ENCODE results near the gene ZMYND10.
"Not testable (repeated sequence)": the region's sequence is repeated elsewhere in the genome, so short reads cannot be mapped to it uniquely, and the experiment has no call there.

The ZMYND10 gene

DNA sequence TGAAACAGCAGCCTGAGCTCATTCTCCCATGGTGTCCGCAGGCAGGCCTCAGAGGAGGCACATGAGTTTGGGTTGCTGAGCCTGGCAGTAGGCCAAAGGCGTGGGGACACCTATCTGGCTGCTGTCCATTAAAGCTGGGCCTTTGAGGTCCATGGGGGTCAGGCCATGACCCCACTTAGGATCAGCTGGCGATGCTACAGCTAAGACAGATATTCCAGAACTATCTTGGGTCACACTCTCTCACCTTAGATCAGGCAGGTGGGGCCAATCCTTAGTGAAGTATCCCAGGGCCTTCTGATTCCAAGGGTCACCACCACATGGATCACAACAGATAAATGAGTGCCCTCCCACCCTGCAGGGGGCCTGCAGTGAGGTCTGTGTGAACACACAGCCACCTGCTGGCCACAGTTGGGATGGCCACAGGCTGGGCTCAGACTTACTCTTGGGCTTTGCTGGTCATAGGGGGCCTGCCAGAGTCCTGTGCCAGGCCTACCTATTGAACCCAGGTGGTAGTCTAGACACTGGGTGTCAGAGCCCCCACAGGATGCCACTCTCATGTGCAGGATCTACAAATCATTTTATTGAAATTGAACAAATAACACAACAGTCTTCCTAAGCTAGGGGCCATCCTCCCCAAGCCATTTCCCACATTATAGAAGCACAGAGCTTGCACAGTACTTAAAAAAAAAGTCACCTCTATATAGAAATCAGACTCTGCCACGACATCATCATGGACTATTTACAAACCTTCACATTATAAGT lies 21.0 kb downstream of the ZMYND10 start:
- DNase-seq = peak; percentile 39

DNA sequence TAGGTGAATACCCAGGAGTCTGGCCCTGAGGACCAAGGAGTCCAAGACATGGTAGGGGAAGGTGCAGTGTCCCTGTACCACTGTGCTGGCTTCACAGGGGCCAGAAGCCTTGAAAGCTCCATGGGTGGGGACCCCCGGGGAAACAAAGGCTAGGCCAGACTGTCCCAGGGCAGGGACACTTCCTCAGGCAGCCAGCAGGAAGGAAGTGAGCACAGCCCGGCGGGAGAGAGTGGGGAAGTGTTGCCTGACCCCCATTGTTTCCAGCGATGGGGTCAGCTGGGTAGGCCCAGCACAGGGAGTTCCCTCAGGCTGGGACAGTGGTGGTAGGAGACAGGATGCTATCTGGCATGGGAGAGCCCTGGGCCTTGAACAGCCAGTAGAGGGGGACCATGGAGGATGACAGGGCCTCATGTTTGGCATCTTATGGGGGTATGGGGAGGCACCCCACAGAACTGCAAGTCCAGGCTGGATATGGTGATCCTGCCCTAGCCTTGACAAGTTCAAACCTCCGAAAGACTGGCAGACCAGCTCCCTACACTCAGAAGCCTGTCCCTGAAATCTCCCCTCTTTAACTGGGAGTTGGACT lies 21.8 kb downstream of the ZMYND10 start:
- DNase-seq = no peak

DNA sequence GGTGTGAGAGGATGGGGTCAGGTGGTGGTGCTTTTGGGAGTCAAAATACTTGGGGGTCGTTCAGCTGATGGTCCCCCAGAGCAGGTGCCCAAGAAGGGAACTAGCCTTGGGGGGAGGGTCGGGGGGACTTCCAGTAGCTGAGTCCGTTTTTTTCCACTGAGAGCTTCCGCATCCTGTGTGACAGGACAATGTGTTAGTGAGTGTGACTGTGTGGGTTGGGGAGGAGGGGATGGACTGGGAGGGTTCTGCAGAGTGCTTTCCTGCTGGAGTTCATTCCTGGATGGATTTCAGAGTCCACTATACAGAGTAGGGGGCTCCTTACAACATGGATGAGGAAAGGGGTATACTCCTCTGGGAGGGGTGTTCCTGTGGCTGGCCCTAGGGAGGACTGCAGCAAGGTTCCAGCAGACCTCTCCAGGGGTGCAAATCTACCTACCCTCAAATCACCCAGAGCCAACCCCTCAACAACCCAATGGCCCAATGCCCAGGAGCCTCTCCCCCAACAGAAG lies 22.4 kb downstream of the ZMYND10 start:
- no peak for DNase-seq

DNA sequence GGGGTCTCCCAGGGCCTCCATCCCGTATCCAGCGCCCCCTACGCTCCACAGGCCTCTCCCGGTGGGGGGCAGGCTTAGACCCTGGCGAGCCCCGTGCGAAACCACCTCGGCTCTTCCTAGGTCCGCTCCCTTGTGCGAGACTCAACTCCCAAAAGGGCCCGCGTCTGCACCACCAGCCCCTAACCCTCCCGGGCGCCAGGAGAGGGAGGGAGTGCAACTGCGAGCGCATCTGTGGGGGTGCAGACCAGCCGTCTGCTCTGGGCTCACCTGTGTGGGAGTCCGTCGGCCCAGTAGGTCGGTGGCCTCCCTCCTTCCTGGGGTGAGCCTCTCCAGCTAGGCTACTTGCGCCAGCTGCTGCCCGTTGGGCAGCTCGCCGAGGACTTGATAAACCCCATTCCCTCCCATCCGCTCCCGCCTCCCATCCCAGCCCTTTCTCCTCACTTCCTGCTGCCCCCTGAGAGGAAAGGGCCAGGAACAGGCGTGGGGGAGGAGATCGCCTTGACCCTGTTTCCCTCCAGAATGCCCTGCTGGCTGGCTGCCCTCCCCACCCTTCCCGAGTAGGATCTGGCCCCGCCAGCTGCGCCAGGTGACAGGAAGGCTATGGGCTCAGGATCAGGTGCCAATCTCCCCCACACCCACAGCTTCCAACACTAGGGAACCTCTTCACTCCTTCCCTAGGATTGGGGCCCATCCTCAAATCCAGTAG lies 23.0 kb downstream of the ZMYND10 start, which contains the start of gene HYAL2:
Gene HYAL2, minus strand, starts transcription at position 360 of the 706 bp plus-strand sequence. CDS start 2,256 bp downstream, outside the sequence.
- DNase-seq = no peak

DNA sequence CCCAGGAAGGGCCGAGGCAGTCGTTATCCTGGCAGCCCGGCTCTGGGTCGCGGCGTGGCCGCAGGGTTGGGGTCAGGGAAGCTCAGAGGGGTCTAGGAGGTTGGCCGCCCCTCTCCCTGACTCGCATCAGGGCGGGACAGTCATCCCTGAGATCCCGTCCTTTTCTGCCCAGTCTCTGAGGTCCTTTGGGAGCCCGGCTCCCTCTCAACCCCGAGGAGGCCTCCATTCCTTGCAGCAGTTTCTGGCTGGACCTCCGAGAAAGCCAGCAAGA lies 23.5 kb downstream of the ZMYND10 start:
- no peak for DNase-seq

DNA sequence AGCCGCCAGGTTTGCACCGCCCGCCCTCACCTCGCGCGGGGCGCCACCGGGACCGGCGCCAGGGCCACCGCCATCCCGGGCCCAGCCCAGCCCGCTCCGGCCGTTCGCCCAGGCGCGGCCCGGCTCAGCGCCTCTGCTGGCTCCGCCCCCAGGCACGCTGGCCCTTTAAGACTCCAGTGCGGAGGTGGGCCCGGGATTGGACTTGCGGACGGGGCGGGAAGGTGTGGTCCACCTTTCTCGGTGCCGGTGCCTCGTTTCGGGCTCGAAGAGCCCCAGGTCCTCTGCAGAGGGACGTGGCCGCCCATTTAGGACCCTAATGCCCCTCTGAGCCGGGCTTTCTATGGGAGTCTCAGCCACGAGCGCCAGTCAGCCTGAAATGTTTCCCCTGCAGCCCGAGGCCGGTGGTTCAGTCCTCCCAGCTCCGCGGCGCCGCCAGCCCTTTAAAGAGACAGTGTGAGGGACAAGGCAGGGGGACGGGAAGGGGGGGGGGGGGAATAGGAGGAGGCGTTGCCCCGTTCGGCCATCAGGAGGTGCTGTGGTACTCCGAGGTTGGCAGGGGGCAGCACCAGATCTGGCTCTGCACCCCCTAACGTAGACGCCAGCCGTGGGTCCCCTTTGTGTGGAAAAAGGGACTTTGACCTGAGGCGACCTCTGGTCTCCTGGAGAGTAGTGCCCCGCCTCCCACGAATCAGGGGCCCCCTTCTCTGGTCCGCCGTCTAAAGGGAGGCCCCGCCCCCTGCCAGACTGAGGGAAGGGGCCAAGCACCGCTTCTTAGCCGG lies 24.0 kb downstream of the ZMYND10 start:
- DNase-seq = peak; percentile 69

DNA sequence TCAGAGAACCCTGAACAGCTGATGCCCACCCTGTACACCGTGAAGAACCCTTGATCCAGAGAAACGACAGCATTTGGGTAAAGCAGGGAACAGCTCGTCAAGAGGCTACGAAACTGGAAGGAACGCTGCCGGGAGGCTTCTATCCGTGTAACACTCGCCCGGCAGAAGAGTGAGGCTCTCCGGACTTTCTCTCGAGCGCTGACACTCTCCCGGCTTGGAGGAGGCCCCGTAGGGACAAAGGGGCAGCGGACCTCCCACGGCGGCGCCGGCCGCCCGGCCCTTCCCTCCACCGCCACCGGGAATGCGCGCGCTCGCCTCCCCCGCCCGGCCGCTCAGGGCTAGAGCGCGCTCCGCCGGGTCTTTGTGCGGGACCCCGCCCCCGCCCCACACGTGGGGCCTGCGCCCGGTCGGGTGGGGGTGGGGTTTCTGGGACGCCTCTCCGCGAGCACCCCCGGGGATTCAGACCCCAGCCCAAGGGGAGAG lies 24.6 kb downstream of the ZMYND10 start:
- DNase-seq = peak; percentile 43

DNA sequence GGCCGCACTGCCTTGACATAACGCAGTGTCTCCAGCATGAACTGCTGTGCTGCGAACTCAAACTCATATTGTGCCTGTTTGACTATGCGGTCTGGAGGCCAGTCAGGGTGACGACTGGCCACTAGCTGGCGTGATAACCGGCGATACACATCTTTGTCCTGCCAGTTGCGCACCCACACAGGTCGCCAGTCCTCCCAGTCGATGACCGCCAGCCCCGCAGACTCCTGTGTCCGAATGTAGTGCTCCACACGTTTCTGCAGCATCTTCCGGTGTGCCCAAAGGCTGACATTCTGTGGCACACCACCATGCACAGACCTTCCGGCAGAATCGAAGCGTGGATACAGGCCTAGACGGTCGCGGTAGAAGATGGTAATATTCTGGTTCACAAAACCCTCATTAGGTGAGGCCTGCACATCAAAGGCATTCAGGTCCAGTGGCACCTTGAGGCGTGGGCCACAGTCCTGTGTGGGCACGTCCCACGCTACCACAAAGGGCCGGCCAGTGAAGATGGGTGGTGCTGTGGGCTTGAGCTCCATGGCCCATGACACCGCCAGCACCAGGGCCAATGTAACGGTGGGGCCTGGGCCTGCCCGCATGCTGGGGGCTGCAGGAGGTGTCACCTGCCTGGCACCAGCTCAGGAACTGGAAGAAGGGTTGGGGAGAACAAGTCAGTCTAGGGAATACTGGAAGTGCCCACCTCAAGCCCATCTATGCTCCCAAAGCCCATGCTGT lies 25.5 kb downstream of the ZMYND10 start:
- no peak for DNase-seq

DNA sequence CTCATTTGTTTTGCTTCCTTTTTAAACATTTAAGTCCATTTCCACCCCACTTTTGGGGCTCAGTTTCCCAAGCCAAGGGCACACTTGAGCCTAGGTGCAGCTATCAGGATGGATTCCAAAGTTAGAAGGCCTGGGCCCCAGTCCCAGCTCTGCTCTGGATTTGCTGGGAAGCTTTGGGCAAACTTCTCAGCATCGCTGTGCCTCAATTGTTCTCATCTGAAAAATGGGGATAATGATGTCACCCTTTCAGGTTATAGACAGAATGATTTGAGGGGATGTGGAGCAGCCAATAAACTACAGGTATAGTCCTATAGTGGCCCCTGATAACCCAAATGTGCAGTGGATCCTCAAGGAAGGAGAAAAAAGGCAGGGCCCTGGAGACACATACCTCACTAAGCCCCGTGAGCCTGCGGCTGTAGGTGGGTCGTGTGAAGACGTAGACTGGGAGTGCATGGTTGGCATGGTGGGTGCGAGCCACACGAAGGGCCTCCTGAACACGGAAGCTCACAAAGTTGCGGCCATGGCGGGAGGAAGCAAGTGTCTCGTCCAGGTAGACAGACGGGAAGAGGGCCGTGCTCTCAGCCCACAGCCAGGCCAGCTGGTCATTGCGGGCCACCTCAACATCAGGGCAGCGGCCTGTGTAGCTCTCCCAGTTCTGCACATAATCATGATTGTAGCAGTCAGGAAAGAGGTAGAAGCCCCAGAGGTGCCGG lies 26.2 kb downstream of the ZMYND10 start:
- no peak for DNase-seq

DNA sequence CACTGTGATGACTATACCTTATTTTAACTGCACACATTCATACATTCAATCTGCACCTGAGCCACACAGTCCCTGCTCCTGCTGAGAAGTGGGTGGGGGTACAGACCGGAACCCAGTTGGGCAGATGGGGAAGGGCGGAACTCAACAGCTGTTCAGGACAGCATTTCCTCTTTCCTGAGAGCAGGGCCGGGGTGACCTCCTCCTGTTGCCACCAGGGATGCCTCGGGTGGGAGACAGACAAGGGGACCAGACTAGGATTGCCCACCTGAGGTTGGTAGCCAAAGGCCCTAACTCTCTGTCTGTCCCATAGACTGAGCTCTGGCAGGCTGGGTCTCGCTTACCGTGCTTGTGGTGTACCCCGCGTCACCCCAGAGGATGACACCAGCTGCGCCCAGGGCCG lies 26.9 kb downstream of the ZMYND10 start:
- DNase-seq = no peak

DNA sequence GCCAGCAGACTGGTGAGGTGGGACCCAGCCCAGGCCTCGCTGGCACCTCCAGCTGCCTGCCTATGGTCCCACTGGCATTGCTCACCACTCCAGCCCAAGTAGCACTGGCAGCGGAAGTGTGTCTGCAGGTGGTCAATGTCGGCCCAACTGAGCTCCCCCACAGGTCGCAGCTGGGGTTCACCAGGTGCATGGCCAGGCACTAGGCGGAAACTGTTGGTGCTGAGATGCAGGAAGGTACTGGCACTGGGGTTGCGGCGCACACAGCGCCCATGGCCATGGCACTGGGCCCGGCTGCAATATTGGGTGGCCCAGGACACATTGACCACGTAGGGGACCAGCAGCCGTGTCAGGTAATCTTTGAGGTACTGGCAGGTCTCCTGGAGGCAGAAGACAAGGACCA lies 27.4 kb downstream of the ZMYND10 start:
- DNase-seq = no peak

DNA sequence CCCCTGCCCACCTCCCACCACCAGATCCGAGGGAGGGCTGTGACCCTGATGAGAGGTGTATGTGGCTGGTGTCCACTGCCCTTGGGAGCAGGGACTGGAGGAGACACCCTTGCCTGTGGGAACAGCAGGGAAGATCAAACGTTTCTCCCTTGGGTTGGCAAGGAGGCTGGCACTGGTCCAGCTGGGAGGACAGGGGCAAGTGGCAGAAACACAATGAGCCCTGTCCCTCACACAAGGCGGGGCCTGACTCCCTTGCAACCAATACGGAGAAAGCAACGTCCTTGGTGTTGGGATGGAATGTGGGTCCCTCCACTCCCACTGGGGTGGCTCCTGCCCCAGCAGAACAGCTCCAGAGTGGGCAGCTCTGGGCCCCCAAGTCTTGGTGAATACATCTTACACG lies 28.2 kb downstream of the ZMYND10 start:
- DNase-seq = no peak

DNA sequence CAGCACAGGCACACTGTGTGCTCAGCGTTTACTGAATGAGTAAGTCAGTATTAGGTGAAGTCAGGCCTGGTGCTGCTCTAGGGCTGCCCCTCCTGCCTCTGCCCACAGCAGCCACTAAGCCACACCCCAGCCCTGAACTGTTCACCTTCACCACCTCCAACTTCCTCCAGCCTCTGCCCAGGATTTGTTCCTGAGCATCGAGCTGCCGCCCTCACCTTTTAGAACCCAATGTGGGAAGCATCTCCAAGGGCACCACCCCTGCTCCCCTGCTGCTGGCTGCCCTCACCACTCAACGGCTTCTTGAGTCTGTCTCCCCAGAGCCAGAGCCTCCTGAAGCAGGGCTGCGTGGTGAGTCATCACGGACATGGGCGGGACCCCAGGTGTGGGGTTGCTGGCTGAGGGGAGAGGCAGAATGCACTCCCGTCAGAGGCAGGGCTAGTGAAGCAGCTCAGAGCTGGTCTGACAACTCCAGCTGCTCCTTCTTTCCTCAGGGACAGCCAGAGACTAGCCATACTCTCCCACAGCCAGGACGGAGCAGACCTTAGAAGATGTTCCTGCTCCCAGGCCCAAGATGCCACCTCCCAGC lies 28.8 kb downstream of the ZMYND10 start:
- DNase-seq = peak; percentile 52

DNA sequence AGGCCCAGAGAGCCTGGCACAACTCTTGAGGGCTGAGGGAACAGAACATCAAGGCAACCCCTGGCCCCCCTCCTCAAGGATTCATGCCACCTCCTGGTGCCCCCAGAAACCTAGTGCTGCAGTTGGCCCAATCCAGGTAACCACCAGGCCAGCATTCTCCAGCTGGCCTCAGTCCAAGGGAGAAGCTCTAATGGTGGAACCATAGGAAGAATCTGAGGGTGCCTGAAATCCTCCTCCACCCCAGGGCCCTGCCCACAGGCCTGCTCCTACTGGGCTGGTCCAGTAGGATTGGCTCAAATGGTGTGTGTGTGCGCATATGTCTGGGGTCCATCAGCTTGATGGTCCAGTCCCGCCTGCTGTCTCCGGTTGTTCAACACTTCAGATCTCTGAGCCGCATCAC lies 30.7 kb downstream of the ZMYND10 start:
- no peak for DNase-seq

DNA sequence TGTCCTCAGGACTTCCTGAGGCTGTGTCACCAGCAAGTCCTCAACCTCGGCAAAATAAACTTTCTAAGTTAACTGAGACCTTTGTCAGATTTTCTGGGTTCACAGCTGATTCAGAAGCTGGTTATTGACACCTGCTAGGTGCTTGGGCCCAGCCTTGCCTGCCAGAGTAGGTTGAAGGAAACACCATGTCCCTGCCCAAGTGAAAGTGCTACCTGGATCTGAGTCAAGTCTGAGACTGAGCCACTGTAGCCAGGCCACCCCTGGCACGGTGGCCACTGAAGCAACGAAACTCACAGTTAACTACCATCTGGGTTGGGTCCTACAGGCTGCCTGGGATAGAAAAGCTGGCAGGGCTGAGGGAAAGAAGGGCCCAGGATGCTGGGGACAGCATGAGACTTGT lies 31.2 kb downstream of the ZMYND10 start:
- DNase-seq = no peak

DNA sequence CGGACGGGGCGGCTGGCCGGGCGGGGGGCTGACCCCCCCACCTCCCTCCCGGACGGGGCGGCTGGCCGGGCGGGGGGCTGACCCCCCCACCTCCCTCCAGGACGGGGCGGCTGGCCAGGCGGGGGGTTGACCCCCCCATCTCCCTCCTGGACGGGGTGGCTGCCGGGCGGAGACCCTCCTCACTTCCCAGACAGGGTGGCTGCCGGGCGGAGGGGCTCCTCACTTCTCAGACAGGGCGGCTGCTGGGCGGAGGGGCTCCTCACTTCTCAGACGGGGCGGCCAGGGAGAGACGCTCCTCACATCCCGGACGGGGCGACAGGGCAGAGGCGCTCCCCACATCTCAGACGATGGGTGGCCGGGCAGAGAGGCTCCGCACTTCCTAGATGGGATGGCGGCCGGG lies 33.5 kb downstream of the ZMYND10 start:
- DNase-seq = not testable (repeated sequence)

DNA sequence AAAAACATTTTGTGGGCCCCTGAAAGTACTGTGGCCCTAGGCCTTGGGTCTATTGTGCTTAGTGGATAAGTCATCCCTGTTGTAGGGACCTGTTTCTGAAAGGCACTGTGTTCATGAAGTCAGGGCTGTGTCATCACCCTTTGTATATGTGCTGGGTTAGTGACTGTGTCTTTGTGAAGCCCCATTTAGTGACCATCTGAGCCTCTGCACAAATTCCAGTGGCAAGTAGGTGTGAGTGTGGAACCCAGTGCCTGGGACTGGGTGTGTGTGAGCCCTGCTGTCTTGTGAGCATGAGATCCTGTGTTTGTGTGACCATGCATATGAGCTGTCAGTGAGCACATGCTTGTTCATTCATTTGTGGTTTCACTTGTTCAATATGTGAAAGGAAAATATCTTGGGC lies 40.9 kb downstream of the ZMYND10 start:
- DNase-seq = no peak

DNA sequence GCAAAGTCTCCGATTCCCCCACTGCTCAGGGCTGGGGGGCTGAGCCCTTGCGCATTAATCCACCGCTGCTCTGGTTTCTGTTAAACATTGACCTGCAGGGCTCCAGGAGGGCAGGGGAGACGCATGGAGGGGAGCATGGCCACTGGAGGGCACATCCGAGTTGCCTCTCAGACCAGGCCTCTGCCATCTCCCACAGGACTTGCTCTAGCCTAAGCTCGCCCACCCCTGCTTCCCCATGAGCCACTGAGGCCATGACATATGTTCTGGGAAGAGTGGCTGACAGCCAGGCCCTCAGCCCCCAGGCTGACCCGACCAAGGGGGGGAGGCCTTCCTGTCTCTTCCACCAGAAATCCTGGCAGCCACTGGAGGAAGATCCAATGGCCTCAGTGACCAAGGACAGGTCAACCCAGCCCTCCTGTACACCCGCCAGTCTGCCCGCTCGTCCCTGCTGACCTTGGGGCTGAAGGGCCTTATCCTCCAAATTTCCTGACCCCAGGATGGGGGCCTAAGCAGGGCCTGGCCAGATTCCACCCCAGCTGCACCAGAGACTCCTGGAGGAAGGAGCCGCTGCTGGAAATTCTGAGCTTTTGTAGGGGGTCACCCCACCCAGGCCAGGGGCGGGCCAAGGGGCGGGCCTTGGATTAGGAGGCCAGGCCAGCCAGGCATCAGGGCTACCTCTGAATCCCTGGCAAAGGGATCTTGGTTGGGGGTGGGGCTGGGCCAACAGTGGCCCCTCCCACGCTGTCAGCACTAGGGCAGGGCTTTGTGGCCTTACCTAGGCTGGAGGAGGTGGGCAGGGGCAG lies 42.3 kb downstream of the ZMYND10 start, which contains the start of gene HYAL1:
Gene HYAL1, minus strand, starts transcription at position 562 of the 803 bp plus-strand sequence. CDS start 618 bp downstream, outside the sequence.
- DNase-seq = no peak

DNA sequence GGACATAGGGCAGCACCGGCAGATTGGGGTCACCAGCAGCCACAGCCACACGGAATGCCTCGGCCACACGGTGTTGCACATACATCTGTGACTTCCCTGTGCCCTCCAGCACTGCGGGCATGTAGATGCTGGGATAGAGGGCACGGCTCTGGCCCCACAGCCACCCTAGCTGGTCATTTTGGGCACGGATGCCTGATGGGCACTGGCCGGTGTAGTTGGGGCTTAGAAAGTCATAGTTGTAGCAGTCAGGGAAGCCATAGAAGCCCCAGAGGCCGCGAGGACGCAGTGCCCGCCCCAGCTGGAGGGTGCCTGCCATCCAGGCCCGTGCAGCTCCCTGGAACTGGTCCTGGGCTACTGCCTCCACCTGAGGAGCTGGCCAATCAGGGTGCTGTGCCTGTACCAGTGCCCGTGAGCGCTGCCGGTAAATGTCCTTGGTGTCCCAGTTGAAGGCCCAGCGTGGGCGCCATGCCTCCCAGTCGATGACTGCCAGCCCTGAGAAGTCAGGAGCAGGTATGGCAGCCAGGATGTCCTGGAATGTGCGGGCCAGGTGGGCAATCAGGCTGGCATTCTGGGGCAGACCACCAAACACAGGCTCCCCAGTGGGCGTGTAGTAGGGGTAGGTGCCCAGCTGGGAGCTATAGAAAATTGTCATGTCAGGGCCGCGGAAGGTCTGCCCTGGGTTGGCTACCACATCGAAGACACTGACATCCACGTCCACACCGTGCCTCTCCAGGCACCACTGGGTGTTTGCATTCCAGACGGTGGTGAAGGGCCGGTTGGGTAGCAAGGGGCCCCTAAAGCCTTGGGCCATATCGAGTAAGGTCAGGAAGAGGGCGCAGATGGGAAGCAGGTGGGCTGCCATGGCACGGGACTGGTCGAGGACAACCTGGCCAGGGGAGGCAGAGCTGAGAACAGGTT lies 43.2 kb downstream of the ZMYND10 start:
- DNase-seq = no peak
